CD4-positive, alpha-beta memory T cell (primary cell): ENCODE data around the gene FAM167B. TPM values are rescaled to one million over a fixed set of nuclear protein-coding genes. Genes with fewer than 3 reads are reported as not detected.

ENCODE experiments used
- CTCF ChIA-PET: fragments of 350-600 bp; sonication (Branson Sonifier 250); formaldehyde crosslinking; loops from one replicate; lab custom pipeline; 2021; ENCODE audit warnings: inconsistent platforms; ENCODE audit not compliant: partially characterized antibody; lab: Charles Lee
- POLR2A ChIA-PET: fragments of 350-600 bp; sonication (Branson Sonifier 250); formaldehyde crosslinking; loops from one replicate; lab custom pipeline; 2021; ENCODE audit not compliant: partially characterized antibody; lab: Charles Lee
- DNase-seq, 5 donors: peaks; one replicate each; pipeline versions ENCODE4 v3.0.0 to v3.0.0-alpha.2; 2020 to 2022; ENCODE audit warnings: mixed read lengths in 1 of 5
- H3K27ac ChIP-seq: one replicate; pipeline ENCODE4 v1.7.0; 2013; ENCODE audit warnings: low read depth, low read length
- H3K27me3 ChIP-seq: 2 replicates; pipeline ENCODE4 v1.7.0; 2013; ENCODE audit warnings: mild to moderate bottlenecking, low read length, moderate library complexity; ENCODE audit not compliant: insufficient read depth
- H3K36me3 ChIP-seq: 2 replicates; pipeline ENCODE4 v1.7.0; 2013; ENCODE audit warnings: mild to moderate bottlenecking, low read length, moderate library complexity; ENCODE audit not compliant: insufficient read depth
- H3K4me1 ChIP-seq: 2 replicates; pipeline ENCODE4 v1.7.0; 2013; ENCODE audit warnings: mild to moderate bottlenecking, low read length, moderate library complexity; ENCODE audit not compliant: insufficient read depth
- H3K4me3 ChIP-seq, 2 donors: one replicate each; pipeline ENCODE4 v1.7.0; 2013; ENCODE audit warnings: low read length in 2 of 2, mild to moderate bottlenecking in 1 of 2
- H3K9me3 ChIP-seq, 2 donors: one replicate each; pipeline ENCODE4 v1.7.0; 2013; ENCODE audit warnings: low read length in 2 of 2, control low read depth in 1 of 2; ENCODE audit not compliant: control insufficient read depth in 1 of 2
- H3K27ac Mint-ChIP-seq, 7 donors: one replicate each; pipeline ENCODE4 v1.8.0; 2020 to 2021; ENCODE audit warnings: mixed read lengths in 7 of 7, mild to moderate bottlenecking in 6 of 7, inconsistent platforms in 3 of 7, moderate library complexity in 3 of 7
- H3K27me3 Mint-ChIP-seq, 2 donors: one replicate each; pipeline ENCODE4 v1.8.0; 2020 to 2021; ENCODE audit warnings: mixed read lengths in 2 of 2
- H3K36me3 Mint-ChIP-seq, 2 donors: one replicate each; pipeline ENCODE4 v1.8.0; 2020 to 2021; ENCODE audit warnings: mixed read lengths in 2 of 2, inconsistent platforms in 1 of 2, mild to moderate bottlenecking in 1 of 2
- H3K4me1 Mint-ChIP-seq, 4 donors: one replicate each; pipeline ENCODE4 v1.8.0; 2020 to 2021; ENCODE audit warnings: mixed read lengths in 4 of 4, mild to moderate bottlenecking in 1 of 4
- H3K4me3 Mint-ChIP-seq, 8 donors: one replicate each; pipeline ENCODE4 v1.8.0; 2020 to 2021; ENCODE audit warnings: mixed read lengths in 8 of 8, mild to moderate bottlenecking in 7 of 8, moderate library complexity in 6 of 8, inconsistent platforms in 3 of 8
- H3K9me3 Mint-ChIP-seq, 8 donors: one replicate each; pipeline ENCODE4 v1.8.0; 2020 to 2021; ENCODE audit warnings: mixed read lengths in 8 of 8, mild to moderate bottlenecking in 5 of 8, inconsistent platforms in 3 of 8, moderate library complexity in 1 of 8
- intact Hi-C: fragments of 100-400 bp; cut with micrococcal nuclease; formaldehyde crosslinking; loops from one replicate; pipeline ENCODE4 v1.15.1; 2023
- polyA plus RNA-seq, 2 donors: library from polyadenylated mRNA; unstranded; fragments of 300-500 nt; fragmentation: Illumina TruSeq; gene quantifications; one replicate each; pipeline ENCODE4 v1.2.3, GENCODE V29; 2021
- total RNA-seq, 2 experiments: library from RNA; stranded (reverse); gene quantifications; one replicate each; pipeline ENCODE4 v1.2.3, GENCODE V29; 2021

Gene FAM167B
- total and polyA plus RNA-seq, 4 experiments from 2014 or later, result 0.50 to 1.2 TPM; not detected in 2

DNA sequence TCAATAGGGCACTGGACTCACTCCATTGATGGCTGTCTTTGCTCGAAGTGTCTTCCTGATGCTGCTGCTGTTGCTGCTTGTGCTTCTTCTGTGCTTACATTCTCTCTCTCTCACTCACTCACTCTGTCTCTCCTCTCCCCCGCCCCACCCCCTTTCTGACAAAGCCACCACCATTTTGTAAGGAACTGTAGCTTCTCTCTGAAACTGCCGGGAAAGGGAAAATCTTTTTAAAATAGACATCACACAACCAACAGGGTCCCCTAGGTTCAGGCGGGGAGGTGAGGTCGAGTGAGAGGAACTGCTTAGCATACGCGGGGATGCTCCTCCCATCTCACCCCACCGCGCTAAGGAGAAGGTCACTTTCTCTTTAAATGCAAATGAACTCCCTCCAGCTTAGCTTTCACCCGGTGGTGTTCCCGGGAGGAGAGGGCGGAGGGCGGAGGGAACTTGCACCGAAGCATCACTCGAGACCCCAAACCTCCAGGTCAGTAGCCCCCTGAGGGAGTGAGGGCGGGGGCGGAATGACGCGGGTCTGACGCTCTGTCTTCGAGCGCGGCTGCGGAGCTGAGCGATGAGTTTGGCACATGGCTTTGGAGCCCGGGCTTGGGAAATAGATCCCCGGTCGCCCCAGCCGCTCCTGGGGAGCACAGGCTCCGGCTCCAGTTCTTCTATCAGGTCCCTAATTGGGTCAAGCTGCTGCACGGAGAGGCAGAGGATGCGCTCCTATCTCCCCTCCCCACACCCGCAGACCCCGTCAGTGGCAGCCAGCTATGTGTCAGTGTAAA, 46.6 kb upstream of the FAM167B start, which contains the start of gene CCDC28B:
Gene CCDC28B, plus strand, starts transcription at position 370 of the 785 bp plus-strand sequence. CDS start 1,341 bp downstream, outside the sequence.
- Mint-ChIP-seq H3K27me3 (no peaks in the 10 kb centered on the region), H3K4me1 (peaks cover 38 to 76% (median 56%) of the 10 kb centered on the region in 4 donors), H3K9me3 (no peaks in the 10 kb centered on the region), H3K36me3 (peaks cover 0 to 19% of the 10 kb centered on the region in 2 donors), H3K4me3 (peak within 1 kb of the TSS; percentile 85 to 95 (median 92)), H3K27ac (peak within 1 kb of the TSS; percentile 87 to 97 (median 95))
- peak; percentile 51 to 73 (median 58) for DNase-seq
- Histone ChIP-seq H3K9me3 (no peaks in the 10 kb centered on the region), H3K4me1 (peaks cover 59% of the 10 kb centered on the region), H3K4me3 (peak within 1 kb of the TSS; percentile 57 to 85), H3K27me3 (no peaks in the 10 kb centered on the region), H3K27ac (peak within 1 kb of the TSS; percentile 84), H3K36me3 (peaks cover 2% of the 10 kb centered on the region)
- intact Hi-C loops, result loop anchor here (2.0 to 10.0 kb wide), 3 partner anchors 22 to 436 kb away; partner anchors contain the start of genes ADGRB2, TMEM39B and TXLNA
- ChIA-PET CTCF (interaction anchor here (0.6 to 4.4 kb wide), 10 partner anchors 10 to 196 kb away, joined by 3 to 31 read pairs (median 4); partner anchors contain the start of gene KPNA6), POLR2A (interaction anchor here (0.6 to 7.5 kb wide), 27 partner anchors 9 to 451 kb away, joined by 3 to 58 read pairs (median 4); partner anchors contain the start of genes BSDC1, DCDC2B, HDAC1 and KPNA6)

DNA sequence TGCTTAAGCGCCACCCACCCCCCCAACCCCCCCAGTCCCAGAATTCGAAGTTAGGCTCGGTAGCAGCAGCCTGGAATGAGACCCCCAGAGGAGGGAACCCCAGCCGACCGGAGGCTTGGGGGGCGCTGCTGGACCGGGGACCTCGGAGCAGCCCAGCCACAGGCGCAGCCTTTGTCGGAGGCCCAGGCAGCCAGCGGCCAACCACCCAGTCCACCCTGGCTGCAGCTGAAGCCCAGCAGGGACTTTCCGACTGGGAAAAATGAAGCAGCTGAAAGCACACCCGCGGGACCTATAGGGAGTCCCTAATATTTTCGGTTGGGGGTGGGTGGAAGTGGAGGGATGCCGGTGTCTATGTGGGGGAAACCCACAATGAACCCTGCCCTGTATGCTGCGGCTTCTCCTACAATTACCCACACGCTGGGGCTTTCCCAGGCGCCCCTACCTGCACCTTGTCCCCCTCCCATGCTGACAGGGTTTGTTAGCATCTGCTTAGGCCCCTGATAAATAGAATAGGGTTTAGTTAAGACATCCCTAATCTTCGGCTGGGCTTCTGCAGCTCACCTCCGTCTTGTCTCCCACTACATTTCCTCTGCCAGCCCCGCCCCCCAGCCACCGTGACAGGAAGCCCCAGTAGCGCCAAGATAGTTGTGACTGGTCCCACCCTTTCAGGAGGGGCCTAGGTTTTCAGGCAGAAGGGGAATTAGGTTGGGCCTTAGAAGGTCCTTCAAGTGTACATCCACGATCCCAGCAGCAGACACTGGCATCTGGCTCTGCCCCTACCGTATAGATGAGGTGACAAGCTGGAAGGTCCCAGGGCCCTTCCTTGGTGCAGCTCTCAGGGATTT, 45.8 kb upstream of the FAM167B start:
- no peaks in the 10 kb centered on the region for H3K36me3 ChIP-seq
- peaks cover 57% of the 10 kb centered on the region for H3K4me1 ChIP-seq
- Mint-ChIP-seq H3K27ac (peak overlapping the region; percentile 87 to 97 (median 95)), H3K36me3 (peaks cover 0 to 14% of the 10 kb centered on the region in 2 donors), H3K4me3 (peak overlapping the region; percentile 85 to 95 (median 92)), H3K4me1 (peaks cover 34 to 76% (median 53%) of the 10 kb centered on the region in 4 donors), H3K9me3 (no peaks in the 10 kb centered on the region), H3K27me3 (no peaks in the 10 kb centered on the region)
- peak overlapping the region; percentile 57 to 85 for H3K4me3 ChIP-seq
- CTCF ChIA-PET, result interaction anchor here (0.6 to 4.4 kb wide), 9 partner anchors 9 to 195 kb away, joined by 3 to 31 read pairs (median 4); partner anchors contain the start of gene KPNA6
- intact Hi-C loops, result loop anchor here (2.0 to 10.0 kb wide), 3 partner anchors 22 to 436 kb away; partner anchors contain the start of genes ADGRB2, TMEM39B and TXLNA
- peak; percentile 71 to 92 (median 76) for DNase-seq
- POLR2A ChIA-PET, result interaction anchor here (0.6 to 7.5 kb wide), 24 partner anchors 8 to 450 kb away, joined by 3 to 58 read pairs (median 5); partner anchors contain the start of genes BSDC1, DCDC2B, HDAC1 and KPNA6
- no peaks in the 10 kb centered on the region for H3K9me3 ChIP-seq
- H3K27me3 ChIP-seq, result no peaks in the 10 kb centered on the region
- H3K27ac ChIP-seq, result peak overlapping the region; percentile 84

DNA sequence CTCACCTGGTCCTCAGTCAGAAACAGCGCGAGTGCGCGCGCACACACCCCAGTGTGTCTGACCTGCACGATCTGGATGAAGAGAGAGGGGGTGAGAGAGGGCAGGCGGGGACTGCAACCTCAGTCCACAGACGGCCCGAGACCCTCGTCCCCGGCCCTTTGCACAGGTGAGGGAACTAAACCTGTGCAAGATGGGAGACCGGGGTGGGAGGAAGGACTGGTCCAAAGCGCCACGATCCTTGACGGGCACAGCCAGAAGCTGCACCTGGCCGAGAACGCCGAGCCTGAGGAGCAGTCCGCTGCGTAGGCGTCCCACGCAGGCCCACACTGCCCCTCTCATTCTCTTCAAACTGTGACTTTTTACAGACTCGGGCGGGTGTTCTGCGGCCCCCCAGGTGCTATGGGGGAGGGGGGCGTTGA, 42.1 kb upstream of the FAM167B start:
- H3K27me3 Mint-ChIP-seq, result no peaks in the 10 kb centered on the region
- H3K27ac ChIP-seq, result peak overlapping the region; percentile 63
- no peaks in the 10 kb centered on the region for H3K27me3 ChIP-seq
- no peaks in the 10 kb centered on the region for H3K9me3 Mint-ChIP-seq
- no peaks in the 10 kb centered on the region for H3K36me3 ChIP-seq
- intact Hi-C loops, result loop anchor here (1.0 to 10.0 kb wide), 4 partner anchors 17 to 440 kb away; partner anchors contain the start of genes ADGRB2, EIF3I, TMEM234 and TMEM39B
- peaks cover 0 to 4% of the 10 kb centered on the region in 2 donors for H3K36me3 Mint-ChIP-seq
- H3K4me1 Mint-ChIP-seq, result peaks cover 20 to 55% (median 39%) of the 10 kb centered on the region in 4 donors
- DNase-seq, result no peak
- H3K27ac Mint-ChIP-seq, result peak overlapping the region; percentile 83 to 95 (median 92)
- no peaks in the 10 kb centered on the region for H3K9me3 ChIP-seq
- CTCF ChIA-PET, result interaction anchor here (0.6 to 4.0 kb wide), 3 partner anchors 11 to 43 kb away, joined by 6 to 30 read pairs (median 6); no protein-coding TSS in a partner anchor
- H3K4me3 Mint-ChIP-seq, result peak overlapping the region; percentile 86 to 91 (median 89)
- H3K4me3 ChIP-seq, result peak overlapping the region in 1 of 2 donors; percentile 73
- H3K4me1 ChIP-seq, result peaks cover 43% of the 10 kb centered on the region
- POLR2A ChIA-PET, result interaction anchor here (0.6 to 3.3 kb wide), 14 partner anchors 11 to 446 kb away, joined by 3 to 29 read pairs (median 8); partner anchors contain the start of genes BSDC1, HDAC1, RBBP4 and TMEM39B

DNA sequence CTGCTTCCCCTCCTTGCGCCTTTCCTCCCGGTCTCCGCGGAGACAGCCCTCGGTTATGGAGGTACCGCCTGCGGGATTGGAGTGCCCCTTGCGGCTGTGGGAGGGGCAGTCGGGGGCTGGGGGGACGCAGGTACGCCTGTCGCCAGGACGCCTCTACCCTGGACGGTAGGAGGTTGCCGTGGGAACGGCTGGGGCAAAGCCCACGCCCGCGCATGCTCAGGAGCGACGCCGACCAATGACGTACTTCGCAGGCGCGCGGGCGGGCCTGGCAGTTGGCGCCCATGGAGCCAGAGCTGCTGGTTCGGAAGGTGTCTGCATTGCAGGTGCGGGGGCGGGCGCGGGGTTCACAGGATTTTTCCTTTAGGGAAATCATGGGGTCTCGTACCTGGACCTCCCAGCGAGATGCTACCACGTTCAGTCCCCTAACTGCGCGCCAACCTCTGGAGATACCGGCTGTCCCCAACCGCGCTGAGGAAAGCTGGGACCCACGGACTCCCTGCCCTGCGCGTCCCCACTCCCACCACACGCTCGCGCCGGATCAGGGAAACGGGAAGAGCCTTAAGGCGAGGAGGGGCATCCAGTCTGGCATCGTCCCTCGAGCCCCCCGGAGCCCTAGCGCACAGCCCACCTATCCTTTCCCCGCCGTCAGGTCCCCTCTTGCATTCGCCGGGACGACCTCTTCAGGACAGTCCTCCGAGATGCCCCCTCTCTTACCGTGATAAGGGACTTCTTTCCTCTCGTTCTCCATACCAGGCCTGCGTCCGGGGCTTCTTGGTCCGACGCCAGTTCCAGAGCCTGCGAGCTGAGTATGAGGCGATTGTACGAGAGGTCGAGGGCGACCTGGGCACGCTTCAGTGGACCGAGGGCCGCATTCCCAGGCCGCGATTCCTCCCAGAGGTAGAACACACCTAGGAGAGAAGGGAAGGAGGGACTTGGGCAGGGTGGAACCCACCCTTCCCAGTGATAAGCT, 41.3 kb upstream of the FAM167B start, which contains the start of gene IQCC:
Gene IQCC, plus strand, starts transcription at position 271 of the 970 bp plus-strand sequence. Its CDS starts 11 bp downstream, at position 282.
- peak within 1 kb of the TSS; percentile 86 to 91 (median 89) for H3K4me3 Mint-ChIP-seq
- Histone ChIP-seq H3K4me3 (peak within 1 kb of the TSS; percentile 71 to 73), H3K27me3 (no peaks in the 10 kb centered on the region), H3K9me3 (no peaks in the 10 kb centered on the region), H3K27ac (peak within 1 kb of the TSS; percentile 63), H3K36me3 (no peaks in the 10 kb centered on the region), H3K4me1 (peaks cover 39% of the 10 kb centered on the region)
- no peaks in the 10 kb centered on the region for H3K9me3 Mint-ChIP-seq
- POLR2A ChIA-PET, result interaction anchor here (0.6 to 3.3 kb wide), 17 partner anchors 9 to 445 kb away, joined by 3 to 29 read pairs (median 7); partner anchors contain the start of genes BSDC1, HDAC1, MARCKSL1 and RBBP4
- DNase-seq, result peak; percentile 84 to 86 (median 86)
- CTCF ChIA-PET, result interaction anchor here (1.3 to 4.0 kb wide), 3 partner anchors 10 to 43 kb away, joined by 5 to 30 read pairs (median 6); no protein-coding TSS in a partner anchor
- H3K36me3 Mint-ChIP-seq, result peaks cover 0 to 2% of the 10 kb centered on the region in 2 donors
- intact Hi-C loops, result loop anchor here (1.0 to 10.0 kb wide), 4 partner anchors 17 to 441 kb away; partner anchors contain the start of genes ADGRB2, EIF3I, TMEM234 and TMEM39B
- H3K27me3 Mint-ChIP-seq, result no peaks in the 10 kb centered on the region
- peak within 1 kb of the TSS; percentile 83 to 95 (median 92) for H3K27ac Mint-ChIP-seq
- peaks cover 15 to 48% (median 33%) of the 10 kb centered on the region in 4 donors for H3K4me1 Mint-ChIP-seq

DNA sequence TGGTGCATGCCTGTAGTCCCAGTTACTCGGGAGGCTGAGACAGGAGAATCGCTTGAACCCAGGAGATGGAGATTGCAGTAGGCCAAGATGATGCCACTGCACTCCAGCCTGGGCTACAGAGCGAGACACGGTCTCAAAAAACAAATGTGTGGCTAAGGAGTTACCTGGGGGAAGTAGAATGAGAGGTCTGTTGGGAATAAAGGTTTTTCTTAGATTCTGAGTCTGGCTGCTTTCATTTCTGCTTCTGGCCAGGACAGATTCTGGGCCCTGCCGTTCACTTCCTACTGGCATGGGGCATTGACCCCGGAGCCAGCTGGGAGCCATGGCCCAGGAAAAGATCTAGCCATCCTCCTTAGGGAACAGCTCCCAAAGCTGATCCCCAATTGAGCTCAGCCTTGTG, 38.6 kb upstream of the FAM167B start:
- ChIA-PET POLR2A (interaction anchor here (1.5 kb wide), 1 partner anchor 8 kb away, joined by 5 read pairs; the partner anchor contains the start of gene CCDC28B), CTCF (interaction anchor here (0.8 to 5.0 kb wide), 3 partner anchors 8 to 39 kb away, joined by 3 to 30 read pairs (median 15); partner anchors contain the start of gene FAM167B)
- H3K9me3 Mint-ChIP-seq, result no peaks in the 10 kb centered on the region
- Histone ChIP-seq H3K9me3 (no peaks in the 10 kb centered on the region), H3K4me3 (no peak overlapping the region), H3K4me1 (peaks cover 23% of the 10 kb centered on the region), H3K36me3 (no peaks in the 10 kb centered on the region), H3K27ac (no peak overlapping the region), H3K27me3 (no peaks in the 10 kb centered on the region)
- intact Hi-C loops, result loop anchor here (10.0 kb wide), 2 partner anchors 134 to 444 kb away; partner anchors contain the start of genes ADGRB2 and TMEM39B
- H3K4me3 Mint-ChIP-seq, result peak overlapping the region in 1 of 8 donors; percentile 10
- H3K27ac Mint-ChIP-seq, result peak overlapping the region in 1 of 7 donors; percentile 36
- H3K36me3 Mint-ChIP-seq, result no peaks in the 10 kb centered on the region
- no peaks in the 10 kb centered on the region for H3K27me3 Mint-ChIP-seq
- H3K4me1 Mint-ChIP-seq, result peaks cover 7 to 32% (median 18%) of the 10 kb centered on the region in 4 donors
- DNase-seq, result no peak
